ENCODE data around the gene FRYL. TPM values are rescaled to one million over a fixed set of nuclear protein-coding genes. Genes with fewer than 3 reads are reported as not detected.
"Not testable (repeated sequence)": the region's sequence is repeated elsewhere in the genome, so short reads cannot be mapped to it uniquely, and the experiment has no call there.

Gene FRYL
- total RNA-seq, 2 donors from 2014 or later = 29.8 to 35.1 TPM

- no peaks in the 10 kb centered on the region for H3K9me3 ChIP-seq
- DNase-seq (ENCODE audit: low spot score) = no peak
- no peak overlapping the region for H3K4me3 ChIP-seq
- peaks cover 0 to 40% of the 10 kb centered on the region in 2 donors for H3K4me1 ChIP-seq
- H3K27me3 ChIP-seq = no peaks in the 10 kb centered on the region
- no peak for TF ChIP-seq CTCF (IDR thresholded peaks at IDR 0.05)
- no peak overlapping the region for H3K27ac ChIP-seq
- no peaks in the 10 kb centered on the region for H3K36me3 ChIP-seq
Observed at GRCh38 chr4:48640225-48640624, 139.9 kb downstream of the FRYL start.

- TF ChIP-seq CTCF (IDR thresholded peaks at IDR 0.05) = no peak
Observed at GRCh38 chr4:48639807-48640206, 140.3 kb downstream of the FRYL start.

GRCh38 chr4:48638586-48638985, 141.5 kb downstream of the FRYL start:
- H3K27ac ChIP-seq; H3K9me3 ChIP-seq; DNase-seq (ENCODE audit: low spot score); H3K36me3 ChIP-seq; H3K4me3 ChIP-seq; H3K27me3 ChIP-seq: not testable (repeated sequence)
- H3K4me1 ChIP-seq = peaks cover 0 to 46% of the 10 kb centered on the region in 2 donors

More at GRCh38 chr4:48639807-48640206, 140.3 kb downstream of the FRYL start:
- Histone ChIP-seq H3K4me3 (no peak overlapping the region), H3K27ac (no peak overlapping the region), H3K9me3 (no peaks in the 10 kb centered on the region), H3K36me3 (no peaks in the 10 kb centered on the region), H3K4me1 (peaks cover 0 to 45% of the 10 kb centered on the region in 2 donors), H3K27me3 (no peaks in the 10 kb centered on the region)
- no peak for DNase-seq (ENCODE audit: low spot score)

GRCh38 chr4:48636911-48637310, 143.2 kb downstream of the FRYL start:
- Histone ChIP-seq H3K4me3 (no peak overlapping the region), H3K4me1 (peaks cover 0 to 35% of the 10 kb centered on the region in 2 donors), H3K27me3 (no peaks in the 10 kb centered on the region), H3K36me3 (no peaks in the 10 kb centered on the region), H3K9me3 (no peaks in the 10 kb centered on the region), H3K27ac (no peak overlapping the region)
- no peak for DNase-seq (ENCODE audit: low spot score)
- TF ChIP-seq CTCF (IDR thresholded peaks at IDR 0.05) = no peak

- Histone ChIP-seq H3K4me3 (no peak overlapping the region), H3K36me3 (no peaks in the 10 kb centered on the region), H3K9me3 (no peaks in the 10 kb centered on the region), H3K4me1 (peaks cover 0 to 25% of the 10 kb centered on the region in 2 donors), H3K27me3 (no peaks in the 10 kb centered on the region), H3K27ac (no peak overlapping the region)
- no peak for TF ChIP-seq CTCF (IDR thresholded peaks at IDR 0.05)
- no peak for DNase-seq (ENCODE audit: low spot score)
Observed at GRCh38 chr4:48635980-48636379, 144.1 kb downstream of the FRYL start.

- Histone ChIP-seq H3K36me3 (no peaks in the 10 kb centered on the region), H3K27me3 (no peaks in the 10 kb centered on the region), H3K4me3 (no peak overlapping the region), H3K27ac (no peak overlapping the region), H3K9me3 (no peaks in the 10 kb centered on the region), H3K4me1 (peaks cover 0 to 19% of the 10 kb centered on the region in 2 donors)
- no peak for DNase-seq (ENCODE audit: low spot score)
- TF ChIP-seq CTCF (IDR thresholded peaks at IDR 0.05) = no peak
Observed at GRCh38 chr4:48635310-48635709, 144.8 kb downstream of the FRYL start.
